Panc1 (cell line): ENCODE data around the gene PSME3IP1. TPM values are rescaled to one million over a fixed set of nuclear protein-coding genes. Genes with fewer than 3 reads are reported as not detected.

ENCODE experiments used
- ATAC-seq: fragments of 200-7000 bp; cut with Tn5 transposase; 2 replicates; pipeline ENCODE4 v1.9.1; 2020; ENCODE audit warnings: mild to moderate bottlenecking, moderate library complexity
- BruUV-seq: library from RNA; stranded (reverse); fragments of 400-500 nt; replicated peaks from 2 replicates; lab custom pipeline; 2021; lab: Mats Ljungman, UMichigan
- CTCF ChIA-PET: fragments of 300-600 bp; sonication (Branson Sonifier 250); formaldehyde crosslinking; loops from one replicate; lab custom pipeline; 2022; ENCODE audit warnings: antibody characterized with exemption; lab: Charles Lee
- POLR2A ChIA-PET: fragments of 300-600 bp; sonication (Branson Sonifier 250); formaldehyde crosslinking; loops from one replicate; lab custom pipeline; 2022; ENCODE audit warnings: antibody characterized with exemption; lab: Charles Lee
- DNase-seq: peaks from one replicate; pipeline ENCODE4 v3.0.0-alpha.2; 2010; ENCODE audit warnings: low read depth, low spot score
- H3K27ac ChIP-seq: 2 replicates; pipeline ENCODE4 v1.5.1; 2011; ENCODE audit warnings: mild to moderate bottlenecking, low read length, inconsistent platforms
- H3K27me3 ChIP-seq: fragments of 200-500 bp; sonication (Bioruptor generic); 2 replicates; pipeline ENCODE4 v1.6.0; 2014; ENCODE audit warnings: low read length, inconsistent platforms; ENCODE audit not compliant: control insufficient read depth, insufficient read depth
- H3K36me3 ChIP-seq: fragments of 200-500 bp; sonication (Bioruptor generic); 2 replicates; pipeline ENCODE4 v1.5.1; 2014; ENCODE audit warnings: inconsistent platforms, mild to moderate bottlenecking, low read length, moderate library complexity; ENCODE audit not compliant: control insufficient read depth, insufficient read depth
- H3K4me1 ChIP-seq: 2 replicates; pipeline ENCODE4 v1.5.1; 2011; ENCODE audit warnings: inconsistent platforms, mild to moderate bottlenecking, low read length, moderate library complexity; ENCODE audit not compliant: control insufficient read depth, insufficient read depth
- H3K4me3 ChIP-seq, 2 experiments: 2 replicates each; pipeline ENCODE4 v1.5.1; 2011 to 2012; ENCODE audit warnings: low read depth in 2 of 2, low read length in 2 of 2, mild to moderate bottlenecking in 2 of 2, inconsistent platforms in 1 of 2, moderate library complexity in 1 of 2
- H3K9me3 ChIP-seq: fragments of 200-500 bp; sonication (Bioruptor generic); 2 replicates; pipeline ENCODE4 v1.5.1; 2014; ENCODE audit warnings: low read depth, mild to moderate bottlenecking, inconsistent platforms, low read length, moderate library complexity; ENCODE audit not compliant: control insufficient read depth, insufficient read depth
- CTCF ChIP-seq: fragments of 450-650 bp; IDR thresholded peaks from 2 replicates; pipeline ENCODE4 v1.5.1; 2017; ENCODE audit warnings: mild to moderate bottlenecking
- POLR2AphosphoS5 ChIP-seq: IDR thresholded peaks from 2 replicates; pipeline ENCODE4 v1.6.1; 2012; ENCODE audit warnings: mild to moderate bottlenecking, low read depth, low read length, moderate library complexity
- REST ChIP-seq, 2 experiments: IDR thresholded peaks; 2 replicates each; pipeline ENCODE4 v1.6.1; 2011 to 2012; ENCODE audit warnings: low read depth in 2 of 2, control low read depth in 1 of 2, low read length in 1 of 2, mild to moderate bottlenecking in 1 of 2, moderate library complexity in 1 of 2; ENCODE audit not compliant: insufficient read depth in 1 of 2
- SIN3A ChIP-seq: IDR thresholded peaks from 2 replicates; pipeline ENCODE4 v1.6.1; 2012; ENCODE audit warnings: low read depth, mild to moderate bottlenecking, low read length, moderate library complexity, borderline replicate concordance; ENCODE audit not compliant: insufficient read depth
- TCF7L2 ChIP-seq: IDR thresholded peaks from 2 replicates; pipeline ENCODE4 v1.6.1; 2011; ENCODE audit warnings: mild to moderate bottlenecking, low read depth, low read length, inconsistent platforms
- in situ Hi-C: cut with HindIII; loops from 2 replicates; pipeline ENCODE4 v1.10.0; 2016; ENCODE audit warnings: low sequenced_read_pairs, low pct_unique_long_range_greater_than_20kb
- intact Hi-C: fragments of 100-400 bp; cut with micrococcal nuclease; formaldehyde crosslinking; loops from one replicate; pipeline ENCODE4 v1.10.0; 2022; ENCODE audit not compliant: unreplicated experiment
- total RNA-seq: library from RNA; stranded (reverse); gene quantifications from one replicate; pipeline ENCODE4 v1.2.1, GENCODE V29; 2021; ENCODE audit not compliant: unreplicated experiment

Gene PSME3IP1
- total RNA-seq, 1 experiment from 2014 or later = 67.6 TPM

- intact Hi-C loops = no loop called here
- CTCF ChIA-PET = no interaction called here
- H3K27ac ChIP-seq = no peak overlapping the region
- no TSS peak for BruUV-seq
- no peaks in the 10 kb centered on the region for H3K4me1 ChIP-seq
- TF ChIP-seq POLR2AphosphoS5 = no peak
- no peak for TF ChIP-seq CTCF
- no peak for TF ChIP-seq REST (IDR thresholded peaks at IDR 0.05; ENCODE audit: insufficient read depth in 1 of 2, low read depth in 2 of 2, low read length in 1 of 2)
- no peak for TF ChIP-seq TCF7L2
- no peak for TF ChIP-seq SIN3A
- ATAC-seq = no peak
- in situ Hi-C loops = no loop called here
- H3K9me3 ChIP-seq = no peaks in the 10 kb centered on the region
- no peaks in the 10 kb centered on the region for H3K27me3 ChIP-seq
- H3K36me3 ChIP-seq = peaks cover 19% of the 10 kb centered on the region
- no peak overlapping the region for H3K4me3 ChIP-seq
- no peak for DNase-seq
- POLR2A ChIA-PET = no interaction called here
Observed at GRCh38 chr16:57226701-57227621, 41.1 kb upstream of the PSME3IP1 start.

- intact Hi-C loops = no loop called here
- CTCF ChIA-PET = no interaction called here
Observed at GRCh38 chr16:57225978-57226377, 40.1 kb upstream of the PSME3IP1 start.

More at GRCh38 chr16:57225978-57226377, 40.1 kb upstream of the PSME3IP1 start:
- Histone ChIP-seq H3K36me3 (peaks cover 18% of the 10 kb centered on the region), H3K27me3 (no peaks in the 10 kb centered on the region), H3K9me3 (no peaks in the 10 kb centered on the region), H3K4me3 (no peak overlapping the region), H3K27ac (no peak overlapping the region), H3K4me1 (no peaks in the 10 kb centered on the region)
- ATAC-seq = no peak
- BruUV-seq = no TSS peak
- no peak for DNase-seq
- TF ChIP-seq POLR2AphosphoS5 (no peak), SIN3A (no peak), REST (IDR thresholded peaks at IDR 0.05; ENCODE audit: insufficient read depth in 1 of 2, low read depth in 2 of 2, low read length in 1 of 2) (no peak), CTCF (no peak), TCF7L2 (no peak)
- in situ Hi-C loops = no loop called here
- POLR2A ChIA-PET = no interaction called here
